Neuronal stem cell (in vitro differentiated cells): ENCODE measurements around the gene STARD13.

Source experiments
- DNase-seq: peaks from one replicate; pipeline ENCODE4 v3.0.0-alpha.2; 2013; ENCODE audit warnings: low spot score
- H2AFZ ChIP-seq: one replicate; pipeline ENCODE4 v1.6.1; 2013; ENCODE audit warnings: mild to moderate bottlenecking, low read length, inconsistent platforms
- H2AK5ac ChIP-seq: 2 replicates; pipeline ENCODE4 v1.6.1; 2013; ENCODE audit warnings: low read depth, mild to moderate bottlenecking, inconsistent platforms, low read length, moderate library complexity, mixed read lengths
- H2BK120ac ChIP-seq: 2 replicates; pipeline ENCODE4 v1.6.1; 2013; ENCODE audit warnings: low read depth, mild to moderate bottlenecking, inconsistent platforms, low read length, moderate library complexity, mixed read lengths
- H2BK12ac ChIP-seq: one replicate; pipeline ENCODE4 v1.6.1; 2013; ENCODE audit warnings: low read length, inconsistent platforms
- H2BK15ac ChIP-seq: 2 replicates; pipeline ENCODE4 v1.6.1; 2013; ENCODE audit warnings: mild to moderate bottlenecking, low read length, inconsistent platforms, mixed read lengths
- H2BK5ac ChIP-seq: one replicate; pipeline ENCODE4 v1.6.1; 2013; ENCODE audit warnings: inconsistent platforms, mild to moderate bottlenecking, low read length, moderate library complexity
- H3K14ac ChIP-seq: one replicate; pipeline ENCODE4 v1.6.1; 2013; ENCODE audit warnings: low read length, inconsistent platforms
- H3K18ac ChIP-seq: 2 replicates; pipeline ENCODE4 v1.6.1; 2013; ENCODE audit warnings: low read length, inconsistent platforms
- H3K23ac ChIP-seq: 2 replicates; pipeline ENCODE4 v1.6.1; 2013; ENCODE audit warnings: low read depth, mild to moderate bottlenecking, mixed read lengths, low read length, inconsistent platforms; ENCODE audit not compliant: poor library complexity
- H3K27ac ChIP-seq: replicated peaks from 3 replicates; pipeline ENCODE4 v1.5.1; 2013; ENCODE audit warnings: low read length, inconsistent platforms
- H3K27me3 ChIP-seq, 3 experiments: 2 replicates each; pipeline ENCODE4 v1.6.1; 2013; ENCODE audit warnings: low read length in 3 of 3, mild to moderate bottlenecking in 2 of 3, inconsistent platforms in 1 of 3, low read depth in 1 of 3, mixed read lengths in 1 of 3, moderate library complexity in 1 of 3; ENCODE audit not compliant: control insufficient read depth in 3 of 3, insufficient read depth in 3 of 3
- H3K36me3 ChIP-seq, 2 donors: replicated peaks in 1 of 2; 2 replicates each; pipeline ENCODE4 v1.6.1; 2013; ENCODE audit warnings: low read length in 2 of 2; ENCODE audit not compliant: control insufficient read depth in 2 of 2, insufficient read depth in 2 of 2
- H3K4ac ChIP-seq: 2 replicates; pipeline ENCODE4 v1.6.1; 2013; ENCODE audit warnings: inconsistent platforms, mild to moderate bottlenecking, low read length, moderate library complexity
- H3K4me1 ChIP-seq, 2 donors: 1 replicate in 1 of 2; 2 replicates in 1 of 2; pipeline ENCODE4 v1.6.1; 2013; ENCODE audit warnings: low read length in 2 of 2, low read depth in 1 of 2; ENCODE audit not compliant: control insufficient read depth in 2 of 2, insufficient read depth in 1 of 2
- H3K4me2 ChIP-seq: one replicate; pipeline ENCODE4 v1.6.1; 2013; ENCODE audit warnings: mild to moderate bottlenecking, low read length, inconsistent platforms; ENCODE audit not compliant: insufficient read depth, poor library complexity, severe bottlenecking
- H3K4me3 ChIP-seq, 2 donors: 2 replicates each; pipeline ENCODE4 v1.5.1; 2013; ENCODE audit warnings: low read length in 2 of 2, mild to moderate bottlenecking in 2 of 2, inconsistent platforms in 1 of 2, moderate library complexity in 1 of 2
- H3K79me1 ChIP-seq: one replicate; pipeline ENCODE4 v1.6.1; 2013; ENCODE audit warnings: low read depth, mild to moderate bottlenecking, inconsistent platforms, low read length, moderate library complexity
- H3K9ac ChIP-seq: one replicate; pipeline ENCODE4 v1.6.1; 2013; ENCODE audit warnings: mild to moderate bottlenecking, low read depth, low read length, inconsistent platforms; ENCODE audit not compliant: poor library complexity
- H3K9me3 ChIP-seq, 2 donors: replicated peaks in 1 of 2; 2 replicates each; pipeline versions ENCODE3 to v1.6.1; 2013; ENCODE audit warnings: low read length in 2 of 2, mild to moderate bottlenecking in 2 of 2, inconsistent platforms in 1 of 2, low read depth in 1 of 2, mixed read lengths in 1 of 2, moderate library complexity in 1 of 2; ENCODE audit not compliant: control insufficient read depth in 2 of 2, insufficient read depth in 1 of 2
- H4K8ac ChIP-seq: one replicate; pipeline ENCODE4 v1.6.1; 2013; ENCODE audit warnings: low read depth, mild to moderate bottlenecking, inconsistent platforms, low read length, moderate library complexity
- H4K91ac ChIP-seq: one replicate; pipeline ENCODE4 v1.6.1; 2013; ENCODE audit warnings: low read length, low read depth, mild to moderate bottlenecking, inconsistent platforms; ENCODE audit not compliant: poor library complexity
- WGBS, 2 donors: extraction: QIAGEN DNeasy Blood & Tissue Kit; methylation state at CpG; one replicate each; pipeline ENCODE4 v1.1.7; 2013; ENCODE audit warnings: missing lambda C conversion rate in 2 of 2, mixed read lengths in 1 of 2; ENCODE audit not compliant: insufficient read length in 2 of 2, insufficient replicate concordance in 1 of 2; ENCODE audit errors: extremely low coverage in 2 of 2; 5-methylcytosine and 5-hydroxymethylcytosine counted together

STARD13 gene

GRCh38 chr13:33101835-33102234 lies 183.7 kb downstream of the STARD13 start:
- H3K18ac ChIP-seq: no peak overlapping the region
- H2BK120ac ChIP-seq: no peak overlapping the region

GRCh38 chr13:33100886-33101285 lies 184.7 kb downstream of the STARD13 start:
- Histone ChIP-seq H2BK12ac (no peak overlapping the region), H3K27ac (no peak overlapping the region), H2AK5ac (no peak overlapping the region), H4K8ac (no peak overlapping the region), H3K4me1 (peaks cover 0 to 3% of the 10 kb centered on the region in 2 donors), H3K36me3 (no peaks in the 10 kb centered on the region), H3K23ac (no peak overlapping the region), H3K4ac (no peak overlapping the region), H2BK5ac (no peak overlapping the region), H3K9me3 (no peaks in the 10 kb centered on the region), H3K79me1 (no peaks in the 10 kb centered on the region), H3K27me3 (no peaks in the 10 kb centered on the region), H3K9ac (no peak overlapping the region), H2BK120ac (no peak overlapping the region), H2AFZ (no peak overlapping the region), H4K91ac (no peak overlapping the region), H3K14ac (no peak overlapping the region), H3K4me2 (no peak overlapping the region), H3K18ac (no peak overlapping the region), H3K4me3 (no peak overlapping the region), H2BK15ac (no peak overlapping the region)
- DNase-seq: no peak
- WGBS, 2 donors: no CpG with 5 or more reads among the region's 3 CpGs

More at GRCh38 chr13:33101835-33102234, 183.7 kb downstream of the STARD13 start:
- Histone ChIP-seq H3K4me2 (no peak overlapping the region), H2BK12ac (no peak overlapping the region), H3K36me3 (no peaks in the 10 kb centered on the region), H3K4ac (no peak overlapping the region), H3K23ac (no peak overlapping the region), H3K4me3 (no peak overlapping the region), H3K9me3 (no peaks in the 10 kb centered on the region), H3K79me1 (no peaks in the 10 kb centered on the region), H4K91ac (no peak overlapping the region), H2AFZ (no peak overlapping the region), H2AK5ac (no peak overlapping the region), H3K27me3 (no peaks in the 10 kb centered on the region), H2BK5ac (no peak overlapping the region), H3K9ac (no peak overlapping the region), H4K8ac (no peak overlapping the region), H3K4me1 (peaks cover 0 to 3% of the 10 kb centered on the region in 2 donors), H2BK15ac (no peak overlapping the region), H3K27ac (no peak overlapping the region), H3K14ac (no peak overlapping the region)
- DNase-seq: no peak
- WGBS, 2 donors: no CpG with 5 or more reads among the region's 2 CpGs

- Histone ChIP-seq H2BK5ac (no peak overlapping the region), H2BK120ac (no peak overlapping the region), H4K91ac (no peak overlapping the region), H3K18ac (peak overlapping the region; percentile 12), H2BK15ac (no peak overlapping the region), H3K4me1 (peaks cover 0 to 3% of the 10 kb centered on the region in 2 donors), H4K8ac (no peak overlapping the region), H3K14ac (no peak overlapping the region), H3K9ac (no peak overlapping the region), H2AFZ (no peak overlapping the region), H3K27ac (no peak overlapping the region), H3K23ac (no peak overlapping the region), H3K27me3 (no peaks in the 10 kb centered on the region), H3K4ac (no peak overlapping the region), H2BK12ac (no peak overlapping the region), H3K9me3 (no peaks in the 10 kb centered on the region), H3K36me3 (no peaks in the 10 kb centered on the region), H3K79me1 (no peaks in the 10 kb centered on the region), H3K4me2 (no peak overlapping the region), H2AK5ac (no peak overlapping the region), H3K4me3 (no peak overlapping the region)
- no CpG with 5 or more reads among the region's 3 CpGs for WGBS, 2 donors
- no peak for DNase-seq
Observed at GRCh38 chr13:33099860-33100259, 185.7 kb downstream of the STARD13 start.

- Histone ChIP-seq H4K8ac (no peak overlapping the region), H3K4me3 (no peak overlapping the region), H3K14ac (no peak overlapping the region), H3K4ac (no peak overlapping the region), H3K23ac (no peak overlapping the region), H3K4me2 (no peak overlapping the region), H2BK120ac (no peak overlapping the region), H2BK5ac (no peak overlapping the region), H4K91ac (no peak overlapping the region), H3K36me3 (no peaks in the 10 kb centered on the region), H3K27ac (no peak overlapping the region), H2AFZ (no peak overlapping the region), H2AK5ac (no peak overlapping the region), H2BK12ac (no peak overlapping the region), H3K9me3 (no peaks in the 10 kb centered on the region), H3K27me3 (no peaks in the 10 kb centered on the region), H3K79me1 (no peaks in the 10 kb centered on the region), H3K18ac (no peak overlapping the region), H3K9ac (no peak overlapping the region), H3K4me1 (peaks cover under 1 to 5% of the 10 kb centered on the region in 2 donors), H2BK15ac (no peak overlapping the region)
- no CpG with 5 or more reads among the region's 2 CpGs for WGBS, 2 donors
- no peak for DNase-seq
Observed at GRCh38 chr13:33096886-33097605, 188.5 kb downstream of the STARD13 start.
